GM12892 (cell line): ENCODE results near the gene FCRLB.
A peak's percentile ranks its signal among the peaks of the same experiment; 100 is the strongest.
"Not testable (repeated sequence)": the region's sequence is repeated elsewhere in the genome, so short reads cannot be mapped to it uniquely, and the experiment has no call there.

Experiments used
- DNase-seq: peaks from one replicate; pipeline ENCODE4 v3.0.0; 2011; ENCODE audit not compliant: insufficient read length
- FAIRE-seq: peaks from 2 replicates; lab custom pipeline; 2011; peaks lifted over from hg19 to GRCh38; lab: Jason Lieb, UNC
- POLR2A ChIP-seq: IDR thresholded peaks from 2 replicates; pipeline ENCODE4 v1.6.1; 2011; ENCODE audit warnings: low read depth, low read length, control low read depth
- POLR2AphosphoS5 ChIP-seq: IDR thresholded peaks from 2 replicates; pipeline ENCODE4 v1.6.1; 2011; ENCODE audit warnings: low read depth, low read length, control low read depth
- TAF1 ChIP-seq: IDR thresholded peaks from 2 replicates; pipeline ENCODE4 v1.6.1; 2011; ENCODE audit warnings: low read depth, mild to moderate bottlenecking, control low read depth, low read length, borderline replicate concordance

Gene FCRLB

DNA sequence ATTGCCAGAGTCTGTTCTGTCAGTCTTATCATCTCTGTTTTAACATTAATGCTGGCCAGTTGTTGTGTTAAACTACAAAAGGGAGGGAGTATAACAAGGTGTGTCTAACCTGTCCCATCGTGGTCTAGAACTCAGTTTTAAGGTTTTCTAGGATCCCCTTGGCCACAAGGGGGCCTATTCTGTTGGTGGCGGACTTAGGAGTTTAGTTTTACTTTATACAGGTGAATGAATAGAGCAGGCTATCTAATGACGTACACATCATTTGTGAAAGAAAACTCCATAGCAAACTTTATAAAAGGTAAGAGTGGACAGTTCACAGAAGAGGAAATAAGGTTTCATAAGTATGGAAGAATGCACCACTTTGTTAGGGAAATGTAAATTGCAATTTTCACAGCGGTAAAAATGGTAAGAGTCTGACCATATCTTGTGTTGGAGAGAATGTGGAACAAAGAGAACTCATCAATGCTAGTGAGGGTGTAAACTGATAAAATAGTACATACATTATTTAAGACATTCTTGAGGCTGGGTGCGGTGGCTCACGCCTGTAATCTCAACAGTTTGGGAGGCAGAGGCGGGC is 42.3 kb downstream of the FCRLB start:
- TF ChIP-seq TAF1 (no peak), POLR2A (no peak), POLR2AphosphoS5 (no peak)
- peak; percentile 21 for FAIRE-seq
- DNase-seq: no peak

- TF ChIP-seq POLR2AphosphoS5: peak; percentile 52
- peak; percentile 82; the same call in 1 of the 2 replicates for TF ChIP-seq POLR2A
- TF ChIP-seq TAF1: peak; percentile 74; the same call in 1 of the 2 replicates
- peak; percentile 92 for FAIRE-seq
- DNase-seq: peak; percentile 44
Observed at GRCh38 chr1:161766102-161766981, 45.0 kb downstream of the FCRLB start, which contains the start of gene ATF6. Gene ATF6 (plus strand): TSS chr1:161766320. CDS start chr1:161766361, 41 bp downstream.

- no peak for FAIRE-seq
- no peak for DNase-seq
Observed at GRCh38 chr1:161768461-161768860, 47.1 kb downstream of the FCRLB start.

GRCh38 chr1:161768986-161769672 is 47.8 kb downstream of the FCRLB start:
- FAIRE-seq (no peak), DNase-seq (no peak)
- TF ChIP-seq TAF1: no peak
- TF ChIP-seq POLR2A: no peak
- no peak for TF ChIP-seq POLR2AphosphoS5

More at GRCh38 chr1:161768461-161768860, 47.1 kb downstream of the FCRLB start:
- TF ChIP-seq TAF1 (no peak), POLR2A (no peak), POLR2AphosphoS5 (no peak)

DNA sequence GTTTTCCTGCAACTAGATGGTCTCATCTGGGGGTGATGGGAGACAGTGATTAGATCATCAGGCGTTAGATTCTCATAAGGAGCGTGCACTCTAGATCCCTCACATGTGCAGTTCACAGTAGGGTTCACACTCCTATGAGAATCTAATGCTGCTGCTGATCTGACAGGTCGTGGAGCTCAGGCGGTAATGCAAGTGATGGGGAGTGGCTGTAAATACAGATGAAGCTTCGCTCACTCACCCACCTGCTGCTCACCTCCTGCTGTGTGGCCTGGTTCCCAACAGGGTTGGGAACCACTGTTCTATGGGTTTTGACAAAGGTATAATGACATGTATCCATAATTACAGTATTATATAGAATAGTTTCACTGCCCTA is 48.3 kb downstream of the FCRLB start:
- not testable (repeated sequence) for DNase-seq, FAIRE-seq

GRCh38 chr1:161770250-161770649 is 48.9 kb downstream of the FCRLB start:
- TF ChIP-seq POLR2A (no peak), TAF1 (no peak), POLR2AphosphoS5 (no peak)
- DNase-seq: no peak
- FAIRE-seq: no peak

GRCh38 chr1:161771161-161771560 is 49.8 kb downstream of the FCRLB start:
- no peak for TF ChIP-seq TAF1
- no peak for TF ChIP-seq POLR2AphosphoS5
- no peak for TF ChIP-seq POLR2A
- FAIRE-seq (peak; percentile 80), DNase-seq (no peak)

DNA sequence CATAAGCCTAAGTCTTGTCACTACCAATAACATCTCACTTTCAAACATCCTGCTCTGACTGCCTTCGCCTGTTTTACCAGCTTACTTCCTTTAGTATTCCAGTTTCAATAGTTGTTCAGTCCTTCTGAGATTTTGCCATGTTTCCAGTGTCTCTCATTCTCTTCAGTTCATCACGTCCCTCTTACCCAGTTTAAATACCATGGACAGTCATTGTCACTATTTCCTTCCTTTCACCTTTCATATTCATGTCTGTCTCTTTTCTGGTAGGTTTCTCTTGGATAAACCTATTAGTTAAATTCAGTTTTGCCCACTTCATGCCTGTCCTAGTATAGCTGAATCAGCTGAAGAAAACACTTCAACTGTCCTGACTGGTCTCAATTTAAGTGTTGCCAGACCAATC is 50.6 kb downstream of the FCRLB start:
- no peak for DNase-seq
- peak; percentile 56 for FAIRE-seq
- TF ChIP-seq TAF1 (no peak), POLR2A (no peak), POLR2AphosphoS5 (no peak)

GRCh38 chr1:161772397-161772796 is 51.1 kb downstream of the FCRLB start:
- no peak for TF ChIP-seq TAF1
- no peak for TF ChIP-seq POLR2AphosphoS5
- no peak for TF ChIP-seq POLR2A
- DNase-seq (no peak), FAIRE-seq (peak; percentile 58)

DNA sequence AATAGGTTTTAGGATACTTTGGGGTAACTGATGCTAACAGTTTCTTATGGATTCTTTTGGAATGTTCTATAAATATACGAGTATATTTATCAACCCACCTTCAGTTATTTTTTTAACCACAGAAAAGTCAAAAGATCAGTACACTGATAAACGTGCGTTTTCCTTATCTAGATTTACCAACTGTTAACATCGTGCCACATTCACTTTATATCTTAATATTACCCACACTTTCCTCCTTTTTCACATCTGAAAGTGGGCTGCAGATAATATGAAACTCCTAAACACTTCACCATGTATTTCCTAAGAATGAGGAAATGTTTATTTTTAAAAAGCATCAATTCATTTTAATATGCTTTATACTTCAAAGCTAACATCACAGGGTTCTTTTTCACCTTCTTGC is 52.4 kb downstream of the FCRLB start:
- no peak for FAIRE-seq
- TF ChIP-seq POLR2A (no peak), TAF1 (no peak), POLR2AphosphoS5 (no peak)
- no peak for DNase-seq

- no peak for DNase-seq
- FAIRE-seq: no peak
- no peak for TF ChIP-seq POLR2A
- TF ChIP-seq POLR2AphosphoS5: no peak
- TF ChIP-seq TAF1: no peak
Observed at GRCh38 chr1:161777261-161777660, 55.9 kb downstream of the FCRLB start.
